T-helper 17 cell (primary cell): Measurements from ENCODE around the gene EYA4. TPM values are rescaled to one million over a fixed set of nuclear protein-coding genes. Genes with fewer than 3 reads are reported as not detected.

Experiments
- ATAC-seq: fragments of 150-1000 bp; cut with Tn5 transposase; 2 replicates; pipeline ENCODE4 v1.10.0; 2021; ENCODE audit warnings: mild to moderate bottlenecking, moderate library complexity
- DNase-seq, 3 donors: peaks; one replicate each; pipeline versions ENCODE4 v3.0.0 to v3.0.0-alpha.2; 2020 to 2021
- H3K9me3 ChIP-seq: one replicate; pipeline ENCODE4 v1.7.0; 2013; ENCODE audit warnings: low read length, mild to moderate bottlenecking; ENCODE audit not compliant: control insufficient read depth, poor library complexity, severe bottlenecking
- H3K27ac Mint-ChIP-seq: one replicate; pipeline ENCODE4 v1.8.0; 2022; ENCODE audit warnings: mild to moderate bottlenecking, moderate library complexity, mixed read lengths
- H3K27me3 Mint-ChIP-seq: one replicate; pipeline ENCODE4 v1.8.0; 2022; ENCODE audit warnings: mixed read lengths
- H3K36me3 Mint-ChIP-seq: one replicate; pipeline ENCODE4 v1.8.0; 2022; ENCODE audit warnings: low read depth, mixed read lengths
- H3K4me1 Mint-ChIP-seq: one replicate; pipeline ENCODE4 v1.8.0; 2022; ENCODE audit warnings: mild to moderate bottlenecking, mixed read lengths
- H3K4me3 Mint-ChIP-seq: one replicate; pipeline ENCODE4 v1.8.0; 2022; ENCODE audit warnings: mild to moderate bottlenecking, moderate library complexity, mixed read lengths
- total RNA-seq, 4 donors: library from RNA in 2 of 4; stranded (reverse) in 2 of 4; gene quantifications; one replicate each; pipeline ENCODE4 v1.2.3 and lab custom pipeline; 2022 to 2026

EYA4 gene
- total RNA-seq, 2 donors from 2014 or later, result not detected

DNA sequence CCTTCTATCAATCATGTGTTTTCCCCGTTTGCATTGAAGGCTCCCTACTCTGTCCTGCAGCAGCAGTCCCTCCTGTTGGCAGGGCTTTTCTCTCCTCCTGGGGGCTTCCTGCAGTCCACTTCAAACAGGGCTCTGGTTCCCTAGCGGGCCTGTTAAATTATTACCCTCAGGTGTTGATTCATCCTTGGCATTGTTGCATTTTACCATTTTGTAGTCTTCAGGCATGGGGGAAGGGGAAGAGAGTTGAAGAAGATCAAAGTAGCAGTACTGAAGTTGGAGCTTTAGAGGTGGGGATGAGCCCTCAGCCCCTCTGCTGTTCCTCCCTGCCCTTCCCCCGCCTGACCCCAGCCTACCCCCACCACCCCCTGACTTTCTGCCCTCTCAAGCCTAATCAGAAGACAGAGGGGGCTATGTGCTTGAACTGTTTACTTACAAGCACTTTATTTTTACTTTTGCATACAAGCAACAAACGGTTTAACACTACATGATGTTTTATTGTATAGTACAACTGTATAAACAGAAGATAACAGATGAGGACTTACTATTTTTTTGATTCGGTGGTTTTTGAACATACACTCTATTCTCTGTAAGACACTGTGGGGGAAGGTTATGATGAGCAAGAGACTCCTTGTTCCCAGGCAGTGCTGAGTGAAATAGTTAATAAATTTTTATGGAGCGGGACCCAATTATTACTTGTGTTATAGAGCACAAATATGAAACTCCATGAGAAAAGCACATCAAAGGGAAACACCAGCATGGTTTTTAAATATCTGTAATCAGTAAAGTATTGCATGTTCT, 169.7 kb downstream of the EYA4 start:
- Mint-ChIP-seq H3K4me1 (no peaks in the 10 kb centered on the region), H3K4me3 (no peak overlapping the region)
- ATAC-seq, result no peak

DNA sequence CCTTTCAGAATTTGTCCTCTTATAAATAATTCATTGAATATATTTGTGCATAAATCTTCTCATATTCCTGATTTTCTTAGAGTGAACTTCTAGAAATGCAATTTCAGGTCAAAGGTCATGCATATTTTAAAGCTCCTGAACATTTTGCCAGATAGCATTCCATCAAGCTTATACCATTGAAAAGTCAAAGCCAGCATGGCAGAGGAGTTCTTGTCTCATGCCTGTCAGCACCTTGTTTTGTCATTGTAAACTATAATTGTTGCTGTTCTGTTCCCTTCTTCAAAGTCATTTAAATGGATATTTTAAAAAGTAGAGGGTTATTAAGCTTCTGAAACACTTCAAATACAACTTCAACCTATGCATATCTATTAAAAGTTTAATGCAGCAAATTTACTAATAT, 170.6 kb downstream of the EYA4 start:
- Mint-ChIP-seq H3K4me1 (no peaks in the 10 kb centered on the region), H3K4me3 (no peak overlapping the region), H3K36me3 (no peaks in the 10 kb centered on the region), H3K27me3 (no peaks in the 10 kb centered on the region), H3K27ac (no peak overlapping the region)
- DNase-seq (no peak), ATAC-seq (no peak)
- no peaks in the 10 kb centered on the region for H3K9me3 ChIP-seq

More for the DNA sequence above, 169.7 kb downstream of the EYA4 start:
- Mint-ChIP-seq H3K27ac (no peak overlapping the region), H3K36me3 (no peaks in the 10 kb centered on the region), H3K27me3 (no peaks in the 10 kb centered on the region)
- no peaks in the 10 kb centered on the region for H3K9me3 ChIP-seq
- DNase-seq, result no peak

DNA sequence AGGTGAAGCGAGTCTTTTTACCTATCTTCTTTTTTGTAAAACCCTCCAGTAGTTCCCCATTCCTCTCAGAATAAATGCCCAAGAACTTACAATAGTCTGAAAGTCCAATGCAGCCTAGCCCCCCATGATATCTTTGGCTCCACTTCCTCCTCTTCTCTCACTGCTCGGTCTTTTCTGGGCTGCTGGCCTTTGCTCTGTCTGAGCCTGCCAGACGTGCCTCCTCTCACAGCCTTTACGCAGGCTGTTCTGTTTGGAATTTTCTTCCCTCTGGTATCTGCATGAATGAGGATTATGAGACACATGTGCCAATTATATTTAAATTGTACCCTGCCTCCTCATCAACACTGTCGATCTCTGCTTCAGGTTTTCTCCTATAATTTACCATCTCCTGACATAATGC, 174.1 kb downstream of the EYA4 start:
- no peaks in the 10 kb centered on the region for H3K9me3 ChIP-seq
- no peak for ATAC-seq
- no peak for DNase-seq
- no peak overlapping the region for H3K4me3 Mint-ChIP-seq
- no peak overlapping the region for H3K27ac Mint-ChIP-seq
- H3K27me3 Mint-ChIP-seq, result no peaks in the 10 kb centered on the region
- no peaks in the 10 kb centered on the region for H3K36me3 Mint-ChIP-seq
- no peaks in the 10 kb centered on the region for H3K4me1 Mint-ChIP-seq

DNA sequence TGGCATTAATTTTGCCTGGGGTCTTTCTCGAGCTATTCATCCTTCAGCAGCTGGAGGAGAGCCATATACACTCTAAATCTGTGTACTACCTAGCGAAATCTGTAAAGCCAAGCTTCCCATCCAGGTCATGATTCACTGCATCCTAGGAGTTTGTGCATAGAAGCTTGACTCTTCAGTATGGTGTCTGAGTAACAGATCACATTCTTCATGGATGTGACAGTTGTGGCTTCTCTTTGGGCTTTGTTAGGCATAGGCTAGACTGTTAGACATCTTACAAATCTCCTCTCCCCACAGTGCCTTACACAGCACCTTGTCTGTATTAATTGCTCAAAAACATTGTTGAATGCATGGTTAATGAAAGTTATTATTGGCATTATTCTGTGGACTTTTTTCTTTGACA, 177.0 kb downstream of the EYA4 start:
- ATAC-seq (no peak), DNase-seq (no peak)
- H3K9me3 ChIP-seq, result no peaks in the 10 kb centered on the region
- Mint-ChIP-seq H3K4me1 (no peaks in the 10 kb centered on the region), H3K27me3 (no peaks in the 10 kb centered on the region), H3K27ac (no peak overlapping the region), H3K4me3 (no peak overlapping the region), H3K36me3 (no peaks in the 10 kb centered on the region)

DNA sequence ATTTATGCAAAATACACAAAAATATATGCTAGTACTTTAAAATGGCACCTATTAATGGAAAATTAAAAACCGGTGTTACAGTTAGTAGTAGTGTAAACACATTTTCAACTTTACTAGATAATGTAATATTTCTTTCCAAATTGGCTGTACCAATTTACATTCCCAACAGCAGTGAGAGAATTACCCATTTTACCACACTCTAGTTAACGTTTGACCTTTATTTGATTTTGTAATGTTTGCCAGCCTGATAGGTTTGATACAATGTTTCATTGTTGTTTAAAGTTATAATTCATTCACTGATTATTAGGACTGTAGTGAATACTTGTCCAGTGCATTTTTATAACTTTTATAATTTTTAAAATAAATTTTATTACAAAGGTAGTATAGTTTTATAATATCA, 182.1 kb downstream of the EYA4 start:
- ATAC-seq (no peak), DNase-seq (no peak)
- Mint-ChIP-seq H3K27me3 (no peaks in the 10 kb centered on the region), H3K36me3 (no peaks in the 10 kb centered on the region), H3K4me3 (no peak overlapping the region), H3K4me1 (no peaks in the 10 kb centered on the region), H3K27ac (no peak overlapping the region)
- H3K9me3 ChIP-seq, result no peaks in the 10 kb centered on the region

DNA sequence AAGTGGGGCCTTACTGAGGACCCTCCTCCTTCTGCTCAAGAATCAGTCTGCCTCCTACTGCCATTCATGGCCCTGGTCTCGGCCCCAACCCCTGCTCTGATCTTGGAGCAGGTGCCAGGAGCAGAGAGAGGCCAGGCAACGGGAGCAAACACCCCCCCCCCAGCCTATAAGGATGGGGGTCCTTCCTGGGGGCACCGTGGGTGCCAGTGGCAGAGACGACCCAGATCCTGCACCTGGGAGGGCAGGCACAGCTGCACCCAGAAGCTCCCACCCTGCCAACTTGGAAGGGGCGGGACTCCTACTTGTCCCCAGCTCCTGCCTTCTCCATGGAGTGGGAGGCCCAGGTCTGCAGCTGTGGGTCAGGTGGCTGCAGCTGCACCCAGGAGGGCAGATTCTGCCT, 183.2 kb downstream of the EYA4 start:
- DNase-seq (no peak), ATAC-seq (no peak)
- no peak overlapping the region for H3K4me3 Mint-ChIP-seq
- H3K27ac Mint-ChIP-seq, result no peak overlapping the region
- H3K36me3 Mint-ChIP-seq, result no peaks in the 10 kb centered on the region
- H3K4me1 Mint-ChIP-seq, result no peaks in the 10 kb centered on the region
- no peaks in the 10 kb centered on the region for H3K27me3 Mint-ChIP-seq
- no peaks in the 10 kb centered on the region for H3K9me3 ChIP-seq

DNA sequence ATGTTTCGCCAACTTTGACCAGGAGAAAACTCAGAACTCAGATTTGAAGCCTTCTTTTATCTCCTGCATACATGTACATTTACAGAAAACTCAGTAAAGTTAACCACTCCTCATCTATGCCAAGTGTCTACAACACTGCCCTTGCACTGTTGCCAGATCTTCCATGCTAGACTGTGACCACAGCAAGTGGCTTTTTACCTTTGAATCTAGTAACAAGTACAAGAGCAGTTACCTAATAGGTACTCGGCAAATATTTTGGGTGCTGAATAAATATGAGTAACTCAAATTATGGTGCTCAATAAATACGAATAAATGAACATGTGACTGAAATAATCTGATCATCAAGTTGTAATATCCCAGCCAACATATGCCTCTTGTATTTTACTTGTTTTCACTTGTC, 184.9 kb downstream of the EYA4 start:
- DNase-seq (no peak), ATAC-seq (no peak)
- no peak overlapping the region for H3K27ac Mint-ChIP-seq
- no peaks in the 10 kb centered on the region for H3K4me1 Mint-ChIP-seq
- H3K36me3 Mint-ChIP-seq, result no peaks in the 10 kb centered on the region
- no peaks in the 10 kb centered on the region for H3K9me3 ChIP-seq
- no peak overlapping the region for H3K4me3 Mint-ChIP-seq
- H3K27me3 Mint-ChIP-seq, result no peaks in the 10 kb centered on the region

DNA sequence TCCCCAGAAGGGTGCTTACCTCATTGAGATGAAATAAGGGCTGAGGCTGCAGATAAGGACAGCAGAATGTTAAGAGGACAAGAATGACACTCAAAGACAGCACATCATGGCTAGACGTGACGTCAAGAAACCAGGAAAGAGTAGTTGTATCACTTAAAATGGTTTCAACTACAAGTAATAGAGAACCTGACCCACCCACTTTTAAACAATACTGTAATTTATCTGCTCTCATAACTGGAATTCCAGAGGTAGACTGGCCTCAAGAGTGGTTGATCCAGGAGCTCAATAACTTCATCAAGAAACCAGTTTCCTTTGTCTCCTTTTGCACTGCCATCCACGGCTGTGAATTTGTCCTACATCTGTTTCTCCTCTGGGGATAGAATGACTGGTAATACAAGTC, 187.1 kb downstream of the EYA4 start:
- no peak for ATAC-seq
- Mint-ChIP-seq H3K27ac (no peak overlapping the region), H3K4me3 (no peak overlapping the region), H3K27me3 (no peaks in the 10 kb centered on the region), H3K36me3 (no peaks in the 10 kb centered on the region), H3K4me1 (no peaks in the 10 kb centered on the region)
- DNase-seq, result no peak
- no peaks in the 10 kb centered on the region for H3K9me3 ChIP-seq

DNA sequence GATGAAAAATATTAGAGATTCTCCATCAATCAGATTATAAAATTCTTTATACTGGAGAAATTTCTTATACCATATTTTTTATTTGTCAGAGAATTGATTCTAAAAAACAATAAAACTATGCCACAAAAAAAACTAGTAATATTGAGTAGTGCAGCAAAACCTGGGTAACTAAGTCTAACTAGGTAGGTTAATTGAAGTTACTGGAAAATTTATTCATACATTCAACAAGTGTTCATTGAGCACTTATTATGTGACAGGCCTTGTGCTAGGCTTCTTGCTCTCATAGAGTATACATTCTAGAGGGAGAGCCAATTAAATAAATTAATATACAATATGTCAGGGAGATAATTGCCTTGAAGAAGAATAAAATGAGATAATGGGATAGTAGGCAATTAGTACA, 189.4 kb downstream of the EYA4 start:
- Mint-ChIP-seq H3K27me3 (no peaks in the 10 kb centered on the region), H3K4me3 (no peak overlapping the region), H3K4me1 (no peaks in the 10 kb centered on the region), H3K36me3 (no peaks in the 10 kb centered on the region), H3K27ac (no peak overlapping the region)
- ATAC-seq (no peak), DNase-seq (no peak)
- no peaks in the 10 kb centered on the region for H3K9me3 ChIP-seq

DNA sequence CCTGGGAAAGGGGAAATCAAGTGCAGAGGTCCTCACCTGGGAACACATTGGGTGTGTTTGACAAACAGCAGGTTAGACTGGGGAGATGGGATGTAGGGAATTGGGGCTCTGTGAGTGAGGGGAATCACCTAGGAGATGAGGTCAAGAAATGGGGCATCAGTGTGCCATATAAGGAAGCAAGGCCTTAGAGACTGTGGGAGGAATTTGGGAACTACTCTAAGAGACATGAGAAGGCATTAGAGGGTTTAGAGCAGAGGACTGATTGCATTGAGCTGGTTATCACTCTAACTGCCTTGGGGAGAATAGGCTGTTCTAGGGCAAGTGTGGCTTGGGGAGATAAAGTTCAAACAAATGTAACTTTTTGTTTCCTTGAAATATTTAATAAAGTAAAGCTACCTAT, 189.9 kb downstream of the EYA4 start:
- Mint-ChIP-seq H3K27me3 (no peaks in the 10 kb centered on the region), H3K4me1 (no peaks in the 10 kb centered on the region), H3K4me3 (no peak overlapping the region), H3K27ac (no peak overlapping the region), H3K36me3 (no peaks in the 10 kb centered on the region)
- DNase-seq (no peak), ATAC-seq (no peak)
- H3K9me3 ChIP-seq, result no peaks in the 10 kb centered on the region

DNA sequence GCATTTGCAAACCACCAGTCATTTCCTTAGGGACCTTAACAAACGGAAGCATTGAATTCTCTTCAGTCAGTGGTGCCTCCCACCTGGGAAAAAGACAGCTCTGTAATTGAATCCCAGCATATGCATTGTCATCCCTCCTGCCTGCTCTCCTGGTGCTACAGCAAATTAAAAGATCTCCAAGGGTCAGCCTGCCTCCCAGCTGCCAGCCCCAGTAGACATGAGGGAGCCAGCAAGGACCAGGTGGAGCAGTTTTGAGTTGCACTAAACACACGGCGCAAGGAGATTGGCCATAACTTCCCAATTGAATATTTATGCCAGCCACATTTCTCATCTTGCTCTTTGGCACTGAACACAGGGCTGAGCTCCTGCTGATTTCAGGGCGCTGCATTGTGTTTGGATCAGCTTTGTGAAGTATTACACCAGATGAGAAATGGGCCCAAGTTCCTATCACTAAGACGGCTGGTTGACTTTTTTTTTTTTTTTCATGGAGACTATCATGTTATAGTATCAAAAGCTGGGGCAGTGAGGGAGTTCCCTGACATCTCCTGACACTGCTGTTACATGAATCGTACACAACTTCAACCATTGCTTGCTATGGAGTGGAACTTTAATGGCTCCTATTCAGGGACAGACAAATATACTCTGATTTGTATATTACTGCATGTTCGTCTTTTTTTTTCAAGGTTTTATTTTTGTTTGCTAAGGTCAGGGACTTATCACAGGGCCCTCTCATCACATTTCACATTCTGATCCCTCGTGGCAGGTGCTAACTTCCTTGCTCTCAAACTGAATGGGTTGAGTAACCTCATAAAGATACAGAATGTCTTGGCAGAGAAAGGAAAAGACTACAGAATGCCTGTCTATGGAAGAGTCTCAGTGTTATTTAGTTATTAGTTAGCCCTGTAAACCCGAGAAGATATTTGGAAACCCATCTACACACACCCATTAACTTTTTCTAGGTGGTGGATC, 191.1 kb downstream of the EYA4 start:
- no peak overlapping the region for H3K4me3 Mint-ChIP-seq
- H3K27ac Mint-ChIP-seq, result no peak overlapping the region
- no peaks in the 10 kb centered on the region for H3K36me3 Mint-ChIP-seq
- H3K9me3 ChIP-seq, result no peaks in the 10 kb centered on the region
- ATAC-seq, result no peak
- H3K4me1 Mint-ChIP-seq, result no peaks in the 10 kb centered on the region
- DNase-seq, result no peak
- no peaks in the 10 kb centered on the region for H3K27me3 Mint-ChIP-seq

DNA sequence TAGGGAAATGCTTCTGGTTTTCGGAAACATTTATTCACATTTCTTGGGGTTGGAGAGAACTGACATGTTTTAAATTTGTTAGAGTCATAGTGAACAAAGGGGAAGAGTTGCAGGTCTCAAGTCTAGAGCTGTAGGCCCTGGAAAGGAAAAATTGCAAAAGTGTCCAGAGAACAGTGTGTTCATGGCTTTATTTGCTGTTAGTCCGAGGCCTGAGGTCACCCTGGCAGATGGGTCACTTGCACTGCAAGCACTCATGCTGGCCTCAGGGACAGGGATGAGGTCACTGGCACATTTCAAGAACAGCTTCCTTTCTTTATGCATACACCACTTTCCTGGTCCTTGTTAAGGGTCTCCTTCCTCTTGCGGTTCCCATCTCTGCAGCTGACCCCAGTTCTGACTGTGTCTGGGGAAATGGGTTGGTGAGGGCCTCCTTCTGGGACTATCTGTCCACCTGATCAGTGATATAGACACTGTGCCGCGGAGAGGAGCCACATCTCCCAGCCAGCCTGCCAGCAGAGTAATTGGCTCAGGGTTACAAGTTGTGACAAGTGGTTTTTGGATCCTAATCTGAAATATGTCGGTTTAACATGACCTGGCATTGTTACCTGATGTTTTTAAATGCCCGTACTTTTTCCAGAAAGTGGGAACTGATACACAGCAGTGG, 194.0 kb downstream of the EYA4 start:
- no peak for ATAC-seq
- DNase-seq, result no peak
- H3K27ac Mint-ChIP-seq, result no peak overlapping the region
- H3K4me3 Mint-ChIP-seq, result no peak overlapping the region
- no peaks in the 10 kb centered on the region for H3K36me3 Mint-ChIP-seq
- H3K27me3 Mint-ChIP-seq, result no peaks in the 10 kb centered on the region
- no peaks in the 10 kb centered on the region for H3K4me1 Mint-ChIP-seq
- H3K9me3 ChIP-seq, result no peaks in the 10 kb centered on the region

DNA sequence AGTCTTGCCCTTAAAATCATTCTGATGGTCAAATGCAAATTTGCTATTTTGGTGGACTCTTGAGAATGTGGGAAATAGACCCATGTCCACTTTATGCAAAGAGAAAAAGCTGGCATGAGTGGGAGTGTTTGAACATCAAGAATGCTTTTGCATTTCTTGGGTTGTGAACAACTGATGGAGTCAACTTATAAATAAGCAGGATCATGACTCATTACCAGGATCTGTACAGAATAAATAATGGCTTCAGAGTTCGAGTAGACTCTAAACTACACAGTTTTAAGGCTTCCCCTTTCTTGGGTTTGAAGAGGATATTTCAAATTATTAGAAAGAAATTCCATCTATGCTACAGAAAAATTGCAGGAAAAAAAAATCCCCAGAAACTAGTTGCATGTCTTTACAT, 195.5 kb downstream of the EYA4 start:
- Mint-ChIP-seq H3K27me3 (no peaks in the 10 kb centered on the region), H3K36me3 (no peaks in the 10 kb centered on the region), H3K27ac (no peak overlapping the region), H3K4me1 (no peaks in the 10 kb centered on the region), H3K4me3 (no peak overlapping the region)
- H3K9me3 ChIP-seq, result no peaks in the 10 kb centered on the region
- no peak for ATAC-seq
- DNase-seq, result no peak
